Stimulated activated CD8-positive, alpha-beta memory T cell treated with anti-CD3 and anti-CD28 coated beads, Interleukin-7, amount 100 ng/mL, for 1 hour (primary cell): ENCODE results near the gene TARS2.

Source experiments
- DNase-seq, 2 donors: peaks; one replicate each; pipeline ENCODE4 v3.0.0-alpha.2; 2020; ENCODE audit warnings: low read depth in 2 of 2

Gene TARS2

DNA sequence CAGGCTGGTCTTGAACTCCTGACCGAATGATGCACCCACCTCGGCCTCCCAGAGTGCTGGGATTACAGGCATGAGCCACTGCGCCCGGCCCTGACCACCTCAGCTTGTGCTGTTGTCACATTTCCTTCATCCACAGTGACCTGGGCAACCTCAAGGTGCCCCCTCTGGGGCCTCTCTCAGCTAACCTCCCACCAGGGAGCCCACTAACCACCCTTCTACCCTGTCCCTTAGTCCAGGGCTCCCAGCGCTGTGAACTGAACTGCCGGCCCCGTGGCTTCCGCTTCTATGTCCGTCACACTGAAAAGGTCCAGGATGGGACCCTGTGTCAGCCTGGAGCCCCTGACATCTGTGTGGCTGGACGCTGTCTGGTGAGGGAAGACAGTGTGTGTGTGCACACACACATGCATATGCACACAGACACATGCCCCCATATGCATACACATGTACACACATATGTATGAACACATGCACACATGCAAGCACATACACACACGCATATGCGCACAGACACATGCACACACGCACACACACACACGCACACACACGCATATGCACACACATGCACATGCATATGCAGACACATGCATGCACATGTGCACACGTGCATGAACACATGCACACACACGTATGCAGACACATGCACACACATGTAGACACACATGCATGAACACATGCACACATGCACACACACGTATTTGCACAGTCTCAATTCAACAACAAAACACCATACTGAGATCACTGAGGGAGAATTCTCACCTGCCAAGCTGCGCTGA, 68.2 kb downstream of the TARS2 start:
- no peak for DNase-seq

GRCh38 chr1:150555971-150556865, 69.0 kb downstream of the TARS2 start:
- DNase-seq, result no peak

GRCh38 chr1:150557065-150557600, 69.9 kb downstream of the TARS2 start:
- DNase-seq, result no peak
